PC-9 (cell line): Measurements from ENCODE around the gene CAPN3.

Source experiments
- CTCF ChIP-seq: fragments of 200-600 bp; sonication (generic); conservative IDR thresholded peaks from 2 replicates; pipeline ENCODE4 v1.6.1; 2017; ENCODE audit warnings: mixed run types, antibody characterized with exemption, mild to moderate bottlenecking, moderate library complexity
- EZH2 ChIP-seq: fragments of 200-600 bp; sonication (generic); IDR thresholded peaks from 2 replicates; pipeline ENCODE4 v1.8.0; 2017; ENCODE audit warnings: antibody characterized with exemption, low read depth

- TF ChIP-seq CTCF (no peak), EZH2 (no peak)
Observed at GRCh38 chr15:42345504-42345903, 13.8 kb upstream of the CAPN3 start.
